PC-3 (cell line): ENCODE measurements around the gene TELO2. TPM values are rescaled to one million over a fixed set of nuclear protein-coding genes. Genes with fewer than 3 reads are reported as not detected.

Experiments used
- ATAC-seq: fragments of 200-7000 bp; cut with Tn5 transposase; 2 replicates; pipeline ENCODE4 v1.9.1; 2020; ENCODE audit warnings: mild to moderate bottlenecking, moderate library complexity
- BruUV-seq: library from RNA; stranded (reverse); fragments of 400-500 nt; replicated peaks from 2 replicates; lab custom pipeline; 2021; lab: Mats Ljungman, UMichigan
- CTCF ChIA-PET: fragments of 300-600 bp; sonication (Branson Sonifier 250); formaldehyde crosslinking; loops from one replicate; lab custom pipeline; 2022; ENCODE audit warnings: antibody characterized with exemption; lab: Charles Lee
- POLR2A ChIA-PET: fragments of 300-600 bp; sonication (Branson Sonifier 250); formaldehyde crosslinking; loops from one replicate; lab custom pipeline; 2022; ENCODE audit warnings: antibody characterized with exemption; ENCODE audit not compliant: unreplicated experiment; lab: Charles Lee
- DNase-seq: peaks from one replicate; pipeline ENCODE4 v3.0.0-alpha.2; 2015
- H2AFZ ChIP-seq: fragments of 300-600 bp; sonication (generic); 2 replicates; pipeline ENCODE4 v1.6.0; 2016; ENCODE audit warnings: antibody characterized with exemption, low read length
- H3F3A ChIP-seq: fragments of 300-600 bp; sonication (generic); one replicate; pipeline ENCODE4 v1.6.0; 2017; ENCODE audit warnings: antibody characterized with exemption, low read length, control low read depth, mild to moderate bottlenecking; ENCODE audit not compliant: unreplicated experiment
- H3K27ac ChIP-seq: fragments of 300-600 bp; sonication (generic); 2 replicates; pipeline ENCODE4 v1.5.1; 2016; ENCODE audit warnings: mild to moderate bottlenecking, low read length
- H3K27me3 ChIP-seq: fragments of 300-600 bp; sonication (generic); 2 replicates; pipeline ENCODE4 v1.6.1; 2016; ENCODE audit warnings: low read length, mixed read lengths
- H3K36me3 ChIP-seq: fragments of 300-600 bp; sonication (generic); 2 replicates; pipeline ENCODE4 v1.6.1; 2016; ENCODE audit warnings: low read depth, mixed run types, low read length, mixed read lengths
- H3K4me1 ChIP-seq: fragments of 300-600 bp; sonication (generic); 2 replicates; pipeline ENCODE4 v1.5.1; 2016; ENCODE audit warnings: low read length; ENCODE audit not compliant: insufficient read depth
- H3K4me2 ChIP-seq: fragments of 300-600 bp; sonication (generic); 2 replicates; pipeline ENCODE4 v1.6.0; 2016; ENCODE audit warnings: low read length
- H3K4me3 ChIP-seq: fragments of 300-600 bp; sonication (generic); 2 replicates; pipeline ENCODE4 v1.5.1; 2016; ENCODE audit warnings: mild to moderate bottlenecking, low read length, mixed read lengths
- H3K79me2 ChIP-seq: fragments of 300-600 bp; sonication (generic); 2 replicates; pipeline ENCODE4 v1.6.1; 2017; ENCODE audit warnings: low read length, mixed read lengths
- H3K9ac ChIP-seq: fragments of 300-600 bp; sonication (generic); 2 replicates; pipeline ENCODE4 v1.6.0; 2016; ENCODE audit warnings: mild to moderate bottlenecking, low read length
- H3K9me2 ChIP-seq: fragments of 300-600 bp; sonication (generic); replicated peaks from 2 replicates; pipeline ENCODE4 v1.6.1; 2016; ENCODE audit warnings: mixed run types, low read length, mixed read lengths
- H3K9me3 ChIP-seq: fragments of 300-600 bp; sonication (generic); 2 replicates; pipeline ENCODE4 v1.6.1; 2016; ENCODE audit warnings: low read length, mixed read lengths
- H4K20me1 ChIP-seq: fragments of 300-600 bp; sonication (generic); 2 replicates; pipeline ENCODE4 v1.6.1; 2016; ENCODE audit warnings: low read length, mixed read lengths
- CTCF ChIP-seq: fragments of 300-600 bp; sonication (generic); conservative IDR thresholded peaks from 2 replicates; pipeline ENCODE4 v1.5.1; 2017; ENCODE audit warnings: antibody characterized with exemption, low read depth, mild to moderate bottlenecking, low read length
- EZH2 ChIP-seq: fragments of 300-600 bp; sonication (generic); IDR thresholded peaks from one replicate; pipeline ENCODE4 v1.6.1; 2017; ENCODE audit warnings: antibody characterized with exemption, mild to moderate bottlenecking, low read length; ENCODE audit not compliant: unreplicated experiment
- EZH2phosphoT487 ChIP-seq: fragments of 300-600 bp; sonication (generic); IDR thresholded peaks from 2 replicates; pipeline ENCODE4 v1.6.1; 2018; ENCODE audit warnings: mild to moderate bottlenecking, antibody characterized with exemption, low read length, borderline replicate concordance
- intact Hi-C: fragments of 100-400 bp; cut with micrococcal nuclease; formaldehyde crosslinking; loops from 2 replicates; pipeline ENCODE4 v1.9.0; 2023
- total RNA-seq: library from RNA; depleted of rRNA; stranded (reverse); fragments of >200 nt; gene quantifications from 2 replicates; pipeline ENCODE4 v1.2.3, GENCODE V29; 2014

TELO2 gene
- total RNA-seq, 1 experiment from 2014 or later, result 37.8 TPM

- CTCF ChIA-PET, result no interaction called here
- Histone ChIP-seq H4K20me1 (no peaks in the 10 kb centered on the region), H3K36me3 (no peaks in the 10 kb centered on the region), H3K79me2 (no peaks in the 10 kb centered on the region), H3K4me2 (no peak overlapping the region), H3K9me2 (no peaks in the 10 kb centered on the region), H3K9ac (no peak overlapping the region), H3K27ac (no peak overlapping the region), H3K4me1 (peaks cover 7% of the 10 kb centered on the region; the same call in 1 of the 2 replicates), H2AFZ (no peak overlapping the region), H3F3A (no peaks in the 10 kb centered on the region), H3K4me3 (no peak overlapping the region), H3K27me3 (no peaks in the 10 kb centered on the region), H3K9me3 (no peaks in the 10 kb centered on the region)
- intact Hi-C loops, result no loop called here
- no peak for DNase-seq
- POLR2A ChIA-PET, result no interaction called here
- BruUV-seq, result no TSS peak
- ATAC-seq, result no peak
- TF ChIP-seq EZH2phosphoT487 (no peak), EZH2 (no peak), CTCF (no peak)
Observed at GRCh38 chr16:1552129-1552528, 59.0 kb downstream of the TELO2 start.

GRCh38 chr16:1553946-1554825, 61.0 kb downstream of the TELO2 start:
- Histone ChIP-seq H4K20me1 (no peaks in the 10 kb centered on the region), H3K4me3 (no peak overlapping the region), H3K27ac (no peak overlapping the region), H3K9me3 (no peaks in the 10 kb centered on the region), H3K4me1 (no peaks in the 10 kb centered on the region), H3K36me3 (no peaks in the 10 kb centered on the region), H3F3A (no peaks in the 10 kb centered on the region), H3K27me3 (no peaks in the 10 kb centered on the region), H2AFZ (no peak overlapping the region), H3K4me2 (no peak overlapping the region), H3K79me2 (no peaks in the 10 kb centered on the region), H3K9ac (no peak overlapping the region), H3K9me2 (no peaks in the 10 kb centered on the region)
- ChIA-PET POLR2A (no interaction called here), CTCF (no interaction called here)
- intact Hi-C loops, result no loop called here
- no peak for TF ChIP-seq CTCF
- TF ChIP-seq EZH2, result no peak
- no peak for TF ChIP-seq EZH2phosphoT487
- no TSS peak for BruUV-seq
- ATAC-seq (no peak), DNase-seq (no peak)

- no peaks in the 10 kb centered on the region for H3K36me3 ChIP-seq
- ATAC-seq (no peak), DNase-seq (no peak)
- no peaks in the 10 kb centered on the region for H3K9me2 ChIP-seq
- no peaks in the 10 kb centered on the region for H3K27me3 ChIP-seq
- CTCF ChIA-PET, result no interaction called here
- H3K9me3 ChIP-seq, result no peaks in the 10 kb centered on the region
- no peaks in the 10 kb centered on the region for H3K79me2 ChIP-seq
- no TSS peak for BruUV-seq
- H4K20me1 ChIP-seq, result no peaks in the 10 kb centered on the region
- no peaks in the 10 kb centered on the region for H3F3A ChIP-seq
- no peaks in the 10 kb centered on the region for H3K4me1 ChIP-seq
- no peak overlapping the region for H3K9ac ChIP-seq
- no peak overlapping the region for H3K4me2 ChIP-seq
- no peak overlapping the region for H3K27ac ChIP-seq
- intact Hi-C loops, result no loop called here
- POLR2A ChIA-PET, result no interaction called here
- no peak overlapping the region for H2AFZ ChIP-seq
- no peak overlapping the region for H3K4me3 ChIP-seq
- TF ChIP-seq EZH2, result no peak
- no peak for TF ChIP-seq CTCF
- no peak for TF ChIP-seq EZH2phosphoT487
Observed at GRCh38 chr16:1554826-1555445, 61.8 kb downstream of the TELO2 start.
